Measurements from ENCODE around the gene WNK4. TPM values are rescaled to one million over a fixed set of nuclear protein-coding genes. Genes with fewer than 3 reads are reported as not detected.

WNK4 gene
- total RNA-seq, 1 donor from 2014 or later, result 0.15 TPM

- intact Hi-C loops (cut with micrococcal nuclease), result loop anchor here (5.0 kb wide), 1 partner anchor 192 kb away; the partner anchor contains the start of gene AARSD1
These were observed 10.4 kb upstream of the WNK4 start for GRCh38 chr17:42769964-42770363.

GRCh38 chr17:42772945-42773289 is 7.5 kb upstream of the WNK4 start:
- intact Hi-C loops (cut with micrococcal nuclease), result loop anchor here (1.0 to 5.0 kb wide), 8 partner anchors 10 to 397 kb away; partner anchors contain the start of genes AARSD1, BECN1, CNTD1 and COA3

GRCh38 chr17:42773290-42774035 is 6.9 kb upstream of the WNK4 start, which contains the start of gene VPS25:
VPS25 (plus strand) TSS chr17:42773449; CDS start chr17:42773476, 27 bp downstream.
- intact Hi-C loops (cut with micrococcal nuclease), result loop anchor here (1.0 to 5.0 kb wide), 8 partner anchors 10 to 397 kb away; partner anchors contain the start of genes AARSD1, BECN1, CNTD1 and COA3

DNA sequence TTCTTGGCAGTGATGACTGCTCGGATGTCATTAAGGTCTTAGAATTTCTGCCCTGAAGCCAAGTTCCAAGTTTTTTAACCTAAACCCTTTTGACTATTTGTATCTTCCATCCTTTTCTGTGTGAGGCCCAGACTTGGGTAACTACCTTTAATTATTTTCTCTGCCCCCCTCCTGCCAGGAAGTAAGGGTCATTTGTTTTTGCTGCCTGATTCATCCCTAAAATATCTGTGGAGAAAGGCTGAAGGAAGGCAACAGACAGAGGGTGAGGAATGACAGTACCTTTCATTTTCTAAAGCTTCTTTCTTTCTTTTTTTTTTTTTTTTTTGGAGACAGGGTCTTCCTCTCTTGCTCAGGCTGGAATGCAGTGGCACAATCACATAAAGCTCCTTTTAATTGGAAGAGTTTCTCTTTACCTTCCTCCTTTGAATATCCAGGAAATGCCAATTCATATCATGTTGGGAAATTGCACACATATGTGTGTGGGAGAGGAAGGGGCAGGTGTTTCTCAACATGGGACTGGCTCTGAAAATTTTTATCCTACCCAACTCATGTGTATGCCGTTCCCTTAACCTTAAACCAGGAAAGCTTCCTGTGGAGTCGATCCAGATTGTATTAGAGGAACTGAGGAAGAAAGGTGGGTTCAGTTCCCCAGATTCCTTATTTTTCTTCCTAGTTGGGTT is 6.2 kb upstream of the WNK4 start:
- intact Hi-C loops (cut with micrococcal nuclease), result loop anchor here (5.0 kb wide), 1 partner anchor 188 kb away; the partner anchor contains the start of gene AARSD1

GRCh38 chr17:42775534-42776098 is 4.8 kb upstream of the WNK4 start:
- intact Hi-C loops (cut with micrococcal nuclease), result no loop called here

DNA sequence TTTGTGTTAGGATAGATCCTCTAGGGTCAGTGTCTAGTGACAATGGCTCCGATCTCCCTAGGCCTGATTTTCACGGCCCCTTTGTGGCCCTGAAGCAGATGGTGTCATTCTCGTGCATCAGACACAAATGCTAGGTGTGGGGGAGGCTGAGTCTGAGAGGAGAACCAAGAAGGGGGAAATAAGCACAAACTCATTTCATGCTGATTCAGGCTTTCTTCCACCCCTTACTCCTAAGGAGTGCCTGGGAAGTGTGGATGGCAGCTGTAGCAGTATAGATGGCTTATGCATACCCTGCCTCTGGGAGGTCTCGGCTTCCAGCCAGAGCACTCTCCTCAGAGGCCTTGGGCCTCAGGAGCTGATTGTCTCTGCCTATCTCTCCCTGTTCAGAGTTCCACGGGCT is 1.8 kb upstream of the WNK4 start:
- intact Hi-C loops (cut with micrococcal nuclease), result no loop called here

DNA sequence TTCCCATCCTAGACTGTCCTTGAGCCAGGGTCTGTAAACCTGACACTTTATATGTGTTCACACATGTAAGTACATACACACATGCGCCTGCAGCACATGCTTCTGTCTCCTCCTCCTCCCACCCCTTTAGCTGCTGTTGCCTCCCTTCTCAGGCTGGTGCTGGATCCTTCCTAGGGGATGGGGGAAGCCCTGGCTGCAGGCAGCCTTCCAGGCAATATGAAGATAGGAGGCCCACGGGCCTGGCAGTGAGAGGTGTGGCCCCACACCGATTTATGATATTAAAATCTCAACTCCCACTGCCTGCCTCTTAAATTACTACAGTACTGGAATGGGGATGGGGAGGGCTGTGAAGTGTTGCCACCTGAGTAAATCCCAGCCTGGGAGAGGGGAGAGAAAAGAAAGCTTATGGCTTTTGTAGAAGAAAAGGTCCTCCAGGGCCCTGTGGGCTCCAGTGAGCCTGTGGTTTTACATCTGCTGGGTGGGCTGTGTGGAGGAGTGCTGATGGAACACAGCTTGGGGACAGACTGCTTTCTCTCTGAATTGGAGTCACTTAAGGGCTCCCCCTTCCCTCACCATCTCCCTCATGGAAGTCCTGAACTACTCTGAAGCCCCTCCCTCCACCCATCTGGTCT is 990 bp upstream of the WNK4 start:
- intact Hi-C loops (cut with micrococcal nuclease), result no loop called here

DNA sequence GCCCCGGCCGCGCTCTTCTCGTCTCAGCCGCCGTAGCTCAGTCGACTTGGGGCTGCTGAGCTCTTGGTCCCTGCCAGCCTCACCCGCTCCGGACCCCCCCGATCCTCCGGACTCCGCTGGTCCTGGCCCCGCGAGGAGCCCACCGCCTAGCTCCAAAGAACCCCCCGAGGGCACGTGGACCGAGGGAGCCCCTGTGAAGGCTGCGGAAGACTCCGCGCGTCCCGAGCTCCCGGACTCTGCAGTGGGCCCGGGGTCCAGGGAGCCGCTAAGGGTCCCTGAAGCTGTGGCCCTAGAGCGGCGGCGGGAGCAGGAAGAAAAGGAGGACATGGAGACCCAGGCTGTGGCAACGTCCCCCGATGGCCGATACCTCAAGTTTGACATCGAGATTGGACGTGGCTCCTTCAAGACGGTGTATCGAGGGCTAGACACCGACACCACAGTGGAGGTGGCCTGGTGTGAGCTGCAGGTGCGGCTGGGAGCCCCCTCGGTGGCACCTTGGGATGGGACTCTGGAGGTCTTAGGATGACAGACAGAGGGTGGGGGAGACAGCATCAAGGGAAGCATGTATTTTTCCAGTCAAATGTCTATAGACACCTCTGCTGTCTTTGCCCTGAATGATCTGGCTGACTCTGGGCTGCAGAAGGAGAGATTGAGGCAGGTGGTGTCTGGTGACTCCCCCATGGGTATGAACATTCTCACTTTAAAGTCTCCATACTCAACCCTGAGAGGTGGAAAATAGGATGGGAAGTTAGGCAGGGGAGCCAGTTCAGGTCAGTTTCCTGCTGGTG is 635 bp downstream of the WNK4 start:
- intact Hi-C loops (cut with micrococcal nuclease), result no loop called here

GRCh38 chr17:42781639-42782165 is 1.3 kb downstream of the WNK4 start:
- intact Hi-C loops (cut with micrococcal nuclease), result no loop called here

- intact Hi-C loops (cut with micrococcal nuclease), result no loop called here
These were observed 2.0 kb downstream of the WNK4 start for GRCh38 chr17:42782166-42783061.

DNA sequence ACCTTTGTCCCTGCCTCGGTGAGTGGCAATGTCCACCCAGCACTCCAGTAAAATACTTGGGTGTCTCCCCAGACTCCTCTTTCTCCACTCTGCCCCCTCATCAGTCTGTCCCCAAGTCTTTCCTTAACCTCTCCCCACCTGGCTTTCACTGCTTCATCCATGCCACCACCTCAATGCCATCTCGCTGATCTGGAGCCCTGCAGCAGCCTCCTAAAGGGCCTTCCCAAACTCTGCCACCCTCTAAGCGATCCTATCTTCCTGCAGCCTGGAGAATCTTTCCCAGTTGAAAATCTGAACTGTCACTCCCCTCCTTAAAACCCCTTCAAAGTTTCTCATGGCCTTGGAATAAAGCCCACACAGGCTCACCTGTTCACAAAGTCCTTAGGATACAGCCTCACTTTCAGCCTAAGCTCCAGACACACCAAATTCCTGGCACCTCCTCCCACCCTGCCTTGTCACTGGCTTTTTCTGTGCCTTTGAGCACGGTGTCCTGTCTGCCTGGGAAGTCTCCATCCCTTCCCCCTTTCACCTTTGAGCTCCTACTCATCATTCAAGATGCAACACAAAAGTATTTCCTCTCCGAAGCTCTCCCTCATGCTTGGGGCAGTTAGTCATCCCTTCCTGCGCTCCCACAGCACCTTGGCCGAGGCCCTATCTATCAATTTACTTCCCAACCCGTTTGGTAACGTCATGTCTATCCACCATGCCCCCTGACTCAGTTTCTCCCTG is 2.8 kb downstream of the WNK4 start:
- intact Hi-C loops (cut with micrococcal nuclease), result no loop called here

DNA sequence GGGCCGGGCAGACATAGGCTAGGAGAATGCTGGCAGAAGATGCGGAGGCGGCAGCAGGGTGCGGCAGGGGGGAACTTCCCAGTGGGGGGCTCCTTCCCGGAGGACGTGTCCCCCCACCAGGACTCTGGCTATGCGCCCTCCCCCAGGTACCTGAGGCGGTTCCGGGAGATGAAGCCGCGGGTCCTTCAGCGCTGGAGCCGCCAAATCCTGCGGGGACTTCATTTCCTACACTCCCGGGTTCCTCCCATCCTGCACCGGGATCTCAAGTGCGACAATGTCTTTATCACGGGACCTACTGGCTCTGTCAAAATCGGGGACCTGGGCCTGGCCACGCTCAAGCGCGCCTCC is 3.4 kb downstream of the WNK4 start:
- intact Hi-C loops (cut with micrococcal nuclease), result no loop called here

DNA sequence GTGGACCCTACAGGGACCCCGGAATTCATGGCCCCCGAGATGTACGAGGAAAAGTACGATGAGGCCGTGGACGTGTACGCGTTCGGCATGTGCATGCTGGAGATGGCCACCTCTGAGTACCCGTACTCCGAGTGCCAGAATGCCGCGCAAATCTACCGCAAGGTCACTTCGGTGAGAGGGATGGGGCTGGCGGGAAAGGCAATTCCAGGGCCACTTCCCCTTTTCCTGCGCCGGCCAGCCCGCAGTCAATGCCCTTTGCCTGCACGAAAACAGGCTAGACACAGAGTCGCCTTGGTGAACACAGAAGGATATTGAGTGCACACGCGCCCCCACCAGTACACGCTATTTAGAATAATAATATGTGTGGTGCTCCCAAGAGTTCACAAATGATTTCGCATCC is 4.0 kb downstream of the WNK4 start:
- intact Hi-C loops (cut with micrococcal nuclease), result no loop called here

DNA sequence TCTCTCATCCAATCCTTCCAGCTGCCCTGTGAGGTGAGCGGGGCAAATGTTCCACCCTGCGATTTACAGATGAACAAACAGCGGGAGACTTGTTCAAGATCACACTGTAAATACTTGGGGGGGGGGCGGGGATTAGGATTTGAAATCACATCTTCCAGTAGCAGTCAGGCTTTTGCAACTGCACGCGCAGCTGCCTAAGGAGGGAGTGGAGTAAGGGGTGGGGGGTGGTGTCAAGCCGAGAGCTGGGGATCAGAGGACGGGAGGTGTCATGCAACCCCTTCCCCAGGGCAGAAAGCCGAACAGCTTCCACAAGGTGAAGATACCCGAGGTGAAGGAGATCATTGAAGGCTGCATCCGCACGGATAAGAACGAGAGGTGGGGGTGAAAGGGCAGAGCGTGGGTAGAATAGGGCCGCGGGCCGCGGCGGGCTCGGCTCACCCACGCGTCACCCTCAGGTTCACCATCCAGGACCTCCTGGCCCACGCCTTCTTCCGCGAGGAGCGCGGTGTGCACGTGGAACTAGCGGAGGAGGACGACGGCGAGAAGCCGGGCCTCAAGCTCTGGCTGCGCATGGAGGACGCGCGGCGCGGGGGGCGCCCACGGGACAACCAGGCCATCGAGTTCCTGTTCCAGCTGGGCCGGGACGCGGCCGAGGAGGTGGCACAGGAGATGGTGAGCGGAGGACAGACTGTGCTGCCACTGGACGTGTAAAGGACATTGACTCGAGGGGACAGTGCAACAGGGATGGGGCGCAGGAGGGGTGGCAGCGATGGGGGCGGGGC is 4.6 kb downstream of the WNK4 start:
- intact Hi-C loops (cut with micrococcal nuclease), result no loop called here

- intact Hi-C loops (cut with micrococcal nuclease), result no loop called here
These were observed 6.9 kb downstream of the WNK4 start for GRCh38 chr17:42787266-42787665.

- intact Hi-C loops (cut with micrococcal nuclease), result no loop called here
These were observed 11.5 kb downstream of the WNK4 start for GRCh38 chr17:42791948-42792347.

DNA sequence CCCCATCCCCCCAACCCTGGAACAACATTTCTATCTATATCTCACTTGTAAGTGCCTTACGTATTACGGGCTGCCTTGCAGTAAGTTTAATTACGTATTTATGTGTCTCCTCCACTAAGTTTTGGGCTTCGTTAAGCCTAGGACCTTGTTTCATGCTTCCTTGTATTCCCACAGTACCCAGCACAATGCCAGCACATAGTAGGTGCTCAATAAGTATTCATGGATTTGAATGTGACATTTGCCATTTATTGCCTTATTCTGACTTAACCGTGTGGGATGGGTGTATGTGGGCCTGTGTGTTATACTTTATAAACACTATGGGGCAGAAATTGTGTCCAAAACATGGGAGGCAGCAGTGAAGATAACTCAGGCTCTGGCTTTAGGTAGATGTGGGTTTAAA is 12.1 kb downstream of the WNK4 start:
- intact Hi-C loops (cut with micrococcal nuclease), result no loop called here

GRCh38 chr17:42795061-42795460 is 14.7 kb downstream of the WNK4 start:
- intact Hi-C loops (cut with micrococcal nuclease), result no loop called here
